NCI-H2171 treated with DMSO at 0.1 percent for 48 hours (cell line): ENCODE measurements around the gene B4GALNT4.
"Not testable (repeated sequence)": the region's sequence is repeated elsewhere in the genome, so short reads cannot be mapped to it uniquely, and the experiment has no call there.

Experiments
- DNase-seq: peaks from one replicate; lab custom pipeline; 2025; lab: John Stamatoyannopoulos, UW

Gene B4GALNT4

DNA sequence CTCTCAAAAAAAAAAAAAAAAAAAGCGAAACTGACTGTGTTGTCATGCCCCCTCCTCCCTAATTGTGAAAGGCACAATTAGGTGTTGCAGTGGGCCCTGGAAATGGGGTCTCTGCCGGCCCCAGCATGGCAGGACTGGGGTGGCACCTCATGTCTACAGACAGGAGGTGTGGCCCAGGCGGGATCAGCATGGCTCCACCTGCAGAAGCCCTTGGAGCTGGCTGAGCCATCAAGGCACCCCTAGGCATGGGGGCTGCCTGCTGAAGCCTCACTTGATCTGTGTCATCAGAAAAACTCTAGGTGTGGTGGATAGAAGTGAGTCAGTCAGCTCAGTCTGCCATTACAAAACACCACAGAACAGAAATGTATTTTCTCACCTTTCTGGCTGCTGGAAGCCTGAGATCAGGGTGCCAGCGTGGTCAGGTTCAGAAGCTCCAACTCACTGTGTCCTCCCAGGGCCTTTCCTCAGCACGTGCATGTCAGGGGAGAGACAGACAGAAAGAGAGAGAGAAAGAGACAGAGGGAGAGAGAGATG, 10.1 kb upstream of the B4GALNT4 start:
- no peak for DNase-seq

DNA sequence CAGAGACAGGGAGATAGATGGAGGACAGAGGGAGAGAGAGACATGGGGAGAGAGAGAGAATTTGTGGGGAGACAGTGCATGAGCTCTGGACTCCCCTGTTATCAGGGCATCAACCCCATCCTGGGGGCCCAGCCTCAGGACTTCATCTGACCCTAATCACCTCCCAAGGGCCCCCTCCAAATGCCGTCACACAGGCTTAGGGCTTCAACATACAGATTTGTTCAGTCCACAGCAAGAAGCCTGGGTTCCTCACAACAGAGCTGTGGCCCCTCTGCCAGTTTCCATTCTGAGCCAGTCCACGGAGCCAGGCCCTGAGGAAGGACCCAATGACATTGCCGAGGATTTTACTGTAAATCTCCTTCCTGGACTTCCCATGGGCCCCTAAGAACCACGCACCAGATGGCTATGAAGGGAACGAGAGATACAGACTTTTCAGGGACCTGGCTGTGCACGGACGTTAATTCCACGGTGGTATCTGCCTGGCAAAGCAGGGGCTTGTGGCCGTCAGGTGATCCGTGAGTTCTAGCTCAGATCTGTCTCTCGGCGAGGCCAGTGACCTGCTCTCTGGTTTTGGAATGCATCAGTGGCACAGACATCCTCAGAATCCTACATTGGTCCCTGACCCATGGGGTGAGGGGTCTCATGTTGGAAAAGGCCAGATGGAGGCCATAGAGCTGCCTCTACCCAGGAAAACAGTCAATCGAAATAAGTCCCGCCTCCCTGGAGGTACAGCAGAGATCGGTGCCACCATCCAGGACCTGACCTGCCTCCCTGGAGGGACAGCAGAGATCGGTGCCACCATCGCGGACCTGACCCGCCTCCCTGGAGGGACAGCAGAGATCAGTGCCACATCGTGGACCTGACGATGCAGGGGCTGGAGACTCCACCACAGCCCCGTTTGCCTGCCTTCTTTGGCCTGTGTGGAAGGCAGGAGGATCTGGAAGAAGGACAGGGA, 8.7 kb upstream of the B4GALNT4 start:
- no peak for DNase-seq

DNA sequence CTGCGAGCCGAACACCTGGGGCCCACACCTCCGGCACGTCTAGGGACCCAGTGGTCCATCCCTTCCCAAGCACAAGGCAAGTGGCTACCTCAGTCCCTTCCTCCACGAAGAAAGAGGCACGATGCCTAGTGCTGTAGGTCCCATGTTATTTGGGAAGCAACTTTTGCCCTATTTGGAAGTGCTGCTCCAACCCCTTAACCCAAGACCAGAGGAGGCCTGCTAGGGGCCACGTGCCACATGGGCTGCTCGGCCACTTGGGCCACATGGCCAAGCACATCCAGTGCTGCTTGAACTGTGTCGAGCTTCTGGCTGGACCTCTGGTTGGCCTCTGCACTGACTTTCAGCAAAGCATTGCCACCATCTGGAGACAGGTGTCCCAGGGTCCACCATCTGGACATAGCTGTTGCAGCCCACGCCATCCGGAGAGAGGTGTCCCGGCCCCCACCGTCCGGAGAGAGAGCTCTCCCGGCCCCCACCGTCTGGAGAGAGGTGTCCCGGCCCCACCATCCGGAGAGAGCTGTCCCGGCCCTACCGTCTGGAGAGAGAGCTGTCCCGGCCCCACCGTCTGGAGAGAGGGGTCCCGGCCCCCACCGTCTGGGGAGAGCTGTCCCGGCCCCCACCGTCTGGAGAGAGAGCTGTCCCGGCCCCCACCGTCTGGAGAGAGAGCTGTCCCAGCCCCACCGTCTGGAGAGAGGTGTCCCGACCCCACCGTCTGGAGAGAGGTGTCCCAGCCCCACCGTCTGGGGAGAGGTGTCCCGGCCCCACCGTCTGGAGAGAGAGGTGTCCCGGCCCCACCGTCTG, 6.5 kb upstream of the B4GALNT4 start:
- DNase-seq = no peak

DNA sequence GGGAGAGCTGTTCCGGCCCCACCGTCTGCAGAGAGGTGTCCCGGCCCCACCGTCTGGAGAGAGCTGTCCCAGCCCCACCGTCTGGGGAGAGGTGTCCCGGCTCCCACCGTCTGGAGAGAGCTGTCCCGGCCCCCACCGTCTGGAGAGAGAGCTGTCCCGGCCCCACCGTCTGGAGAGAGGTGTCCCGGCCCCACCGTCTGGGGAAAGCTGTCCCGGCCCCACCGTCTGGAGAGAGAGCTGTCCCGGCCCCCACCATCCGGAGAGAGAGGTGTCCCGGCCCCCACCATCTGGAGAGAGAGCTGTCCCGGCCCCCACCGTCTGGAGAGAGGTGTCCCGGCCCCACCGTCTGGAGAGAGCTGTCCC, 5.9 kb upstream of the B4GALNT4 start:
- DNase-seq = not testable (repeated sequence)

DNA sequence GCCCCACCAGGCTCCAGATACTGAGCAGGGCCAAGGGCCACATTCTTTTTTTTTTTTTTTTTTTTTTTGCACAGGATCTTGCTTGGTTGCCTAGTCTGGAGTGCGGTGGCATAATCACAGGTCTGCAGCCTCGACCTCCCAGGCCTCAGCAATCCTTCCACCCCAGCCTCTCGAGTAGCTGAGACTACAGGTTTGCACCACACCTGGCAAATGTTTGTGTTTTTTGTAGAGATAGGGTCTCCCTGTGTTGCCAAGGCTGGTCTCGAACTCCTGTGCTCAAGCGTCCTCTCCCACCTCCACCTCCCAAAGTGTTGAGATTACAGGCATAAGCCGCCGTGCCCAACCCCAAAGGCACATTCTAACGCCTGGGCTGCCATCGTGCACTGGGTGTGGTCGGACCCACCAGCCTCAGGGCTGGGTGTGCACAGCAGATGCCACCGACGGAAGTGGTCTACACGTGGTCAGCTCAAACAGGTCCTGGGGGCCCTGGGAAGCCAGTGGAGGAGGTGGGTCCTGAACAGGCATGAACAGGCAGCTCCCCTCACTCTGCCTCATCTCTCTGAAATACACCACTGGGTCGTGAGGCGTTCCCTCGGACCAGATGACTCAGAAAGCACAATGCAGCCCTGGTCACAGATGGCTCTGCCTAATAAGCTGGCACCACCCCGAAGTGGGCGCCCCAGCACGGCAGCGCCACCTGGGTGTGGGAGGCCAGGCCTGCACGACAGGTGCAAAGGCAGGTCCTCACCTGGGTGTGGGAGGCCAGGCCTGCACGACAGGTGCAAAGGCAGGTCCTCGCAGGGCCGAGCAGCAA, 5.1 kb upstream of the B4GALNT4 start:
- DNase-seq = peak; percentile 70

DNA sequence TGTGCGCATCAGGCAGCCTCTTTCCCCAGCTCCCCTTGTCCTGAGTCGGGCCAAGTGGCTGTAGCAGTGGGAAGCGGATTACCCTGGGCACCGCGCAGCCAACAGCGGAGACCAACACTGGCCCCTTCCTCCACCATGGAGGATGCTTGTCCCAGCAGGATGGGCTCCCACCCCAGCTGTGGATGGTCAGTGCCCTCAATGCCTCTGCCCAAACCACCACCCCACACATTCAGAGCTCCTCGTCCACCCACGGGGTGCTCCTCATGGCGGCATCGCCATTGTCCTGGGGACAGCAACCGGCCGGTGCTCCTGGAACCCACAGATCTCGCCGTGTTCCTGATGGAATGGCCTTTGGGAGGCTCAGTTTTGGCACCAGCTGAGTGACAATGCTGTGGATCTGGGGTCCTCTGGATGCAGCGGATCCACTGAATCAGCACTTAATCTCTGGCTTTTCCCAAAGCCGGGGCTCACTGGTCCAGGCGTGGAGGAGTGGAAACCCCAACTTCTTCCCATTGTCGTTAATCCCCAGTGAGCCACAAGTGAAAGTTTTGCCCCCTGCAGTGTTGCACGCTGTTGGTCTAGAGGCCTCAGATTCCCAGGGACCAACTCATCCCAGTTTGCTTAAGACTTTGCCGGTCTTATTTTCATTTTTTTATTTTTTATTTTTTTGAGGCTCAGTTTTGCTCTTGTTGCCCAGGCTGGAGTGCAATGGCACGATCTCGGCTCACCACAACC, 4.1 kb upstream of the B4GALNT4 start:
- no peak for DNase-seq

DNA sequence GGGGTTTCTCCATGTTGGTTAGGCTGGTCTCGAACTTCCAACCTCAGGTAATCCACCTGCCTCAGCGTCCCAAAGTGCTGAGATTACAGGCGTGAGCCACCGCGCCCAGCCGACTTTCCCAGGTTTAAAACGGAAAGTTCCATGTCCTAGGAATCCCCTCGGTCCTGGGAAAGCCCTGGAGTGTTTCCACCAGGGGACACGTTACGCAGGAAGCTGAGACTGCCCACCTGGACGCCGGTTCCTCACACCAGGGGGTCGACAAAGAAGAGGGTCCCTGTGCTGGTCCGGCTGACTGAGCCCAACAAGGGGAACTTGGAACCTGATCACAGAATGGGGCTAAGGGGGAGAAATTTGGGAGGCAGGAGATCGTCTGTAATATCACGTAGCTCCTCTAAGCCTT, 3.5 kb upstream of the B4GALNT4 start:
- no peak for DNase-seq

DNA sequence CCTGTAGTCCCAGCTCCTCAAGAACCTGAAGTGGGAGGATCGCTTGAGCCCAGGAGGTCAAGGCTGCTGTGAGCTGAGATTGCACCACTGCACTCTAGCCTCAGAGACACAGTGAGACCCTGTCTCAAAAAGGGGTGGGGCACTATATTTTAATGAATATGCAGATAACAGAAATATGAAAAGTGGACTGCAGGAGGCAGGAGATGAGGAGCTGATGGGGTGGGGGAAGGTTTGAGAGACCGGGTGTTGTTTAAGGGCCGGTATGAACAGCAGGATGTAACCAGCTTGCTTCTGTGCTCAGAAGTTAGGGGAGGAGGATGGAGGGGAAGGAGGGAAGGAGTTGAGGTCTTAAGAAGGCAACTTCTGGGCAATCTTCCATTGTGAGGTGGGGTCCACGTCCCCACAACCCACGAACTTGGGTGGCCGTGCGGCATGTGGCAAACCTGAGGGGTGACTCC, 1.3 kb upstream of the B4GALNT4 start:
- no peak for DNase-seq

DNA sequence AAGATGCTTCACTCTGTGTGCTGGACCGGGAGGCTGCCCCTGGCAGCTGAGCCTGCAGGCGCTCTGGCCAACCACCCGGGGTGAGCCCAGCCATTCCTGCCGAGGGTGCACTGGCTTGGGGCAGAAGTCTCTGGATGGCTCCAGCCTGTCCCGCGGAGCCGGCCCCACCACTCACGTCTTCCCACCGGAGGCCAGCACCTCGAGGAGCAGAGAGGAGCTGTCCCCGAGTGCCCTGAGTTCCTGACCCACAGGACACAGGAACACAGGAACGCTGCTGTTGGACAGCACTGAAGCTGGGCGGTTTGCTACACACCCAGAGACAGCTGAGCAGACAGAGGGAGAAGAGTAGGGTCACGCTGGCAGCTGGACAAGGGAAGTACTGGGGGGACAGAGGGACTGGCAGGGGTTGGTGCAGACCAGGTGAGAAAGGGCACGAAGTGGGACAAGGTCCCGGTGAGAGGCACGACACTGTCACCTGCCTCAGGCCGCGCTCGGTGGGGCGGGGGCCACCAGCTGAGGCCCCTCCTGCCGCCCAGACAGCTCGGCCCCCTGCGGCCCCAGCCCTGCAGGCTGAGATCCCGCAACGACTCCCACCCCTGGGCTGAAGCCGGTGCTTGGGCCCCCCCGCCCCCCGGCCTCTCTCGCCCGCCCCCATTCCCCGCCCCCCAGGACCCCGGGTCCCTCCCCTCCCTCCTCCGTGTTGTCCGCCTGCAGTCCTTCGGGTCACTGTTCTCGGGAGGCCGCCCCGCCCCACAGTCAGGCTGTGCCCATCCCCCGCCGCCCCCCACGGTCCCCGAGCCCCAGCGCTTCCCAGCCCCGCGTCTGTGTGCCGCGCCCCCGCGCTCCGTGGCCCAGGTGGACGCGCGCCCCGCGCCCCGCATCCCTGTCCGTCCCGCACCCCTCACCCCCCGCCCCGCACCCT, 624 bp upstream of the B4GALNT4 start:
- no peak for DNase-seq

DNA sequence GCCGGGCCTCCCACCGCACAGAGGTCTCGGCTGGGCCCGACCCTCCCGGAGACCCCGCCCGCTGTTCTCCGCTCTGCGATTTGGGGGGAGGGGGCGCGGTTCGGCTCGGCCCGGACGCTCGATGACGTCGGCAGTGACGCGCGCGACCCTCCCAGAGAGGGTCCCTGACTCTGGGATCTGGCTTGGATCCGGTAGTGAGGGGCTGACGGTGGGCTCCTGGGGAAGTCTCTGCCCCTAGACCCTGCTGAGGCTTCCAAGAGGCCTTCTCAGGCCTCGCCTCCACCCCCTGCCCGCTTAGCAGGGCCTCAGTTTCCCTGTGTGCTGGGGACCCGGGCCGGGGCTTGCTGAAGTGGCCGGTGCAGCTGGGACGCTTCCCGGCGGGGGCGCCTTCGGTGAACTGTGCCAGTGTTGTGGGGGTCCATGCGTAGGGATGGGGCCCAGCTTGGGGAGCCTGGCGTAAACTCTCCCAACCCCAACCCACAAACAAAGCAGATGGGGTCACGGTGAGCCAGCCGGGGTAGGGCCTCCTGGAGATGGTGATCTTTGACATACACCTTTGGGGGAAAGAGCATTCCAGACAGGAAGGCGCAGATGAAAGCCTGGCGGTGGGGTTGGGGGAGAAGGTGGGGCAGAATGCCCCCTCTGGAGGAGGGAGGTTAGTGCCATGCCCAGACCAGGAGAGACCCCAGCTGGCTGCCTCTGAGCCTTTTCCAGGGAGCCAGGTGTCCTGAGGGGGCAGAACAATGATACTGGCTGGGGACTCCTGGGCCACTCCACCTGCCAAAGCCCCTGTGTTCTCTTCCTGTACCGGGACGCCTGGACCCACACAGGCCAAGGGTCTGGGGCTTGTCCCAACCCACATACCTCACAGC, 1.0 kb downstream of the B4GALNT4 start:
- peak; percentile 11 for DNase-seq

DNA sequence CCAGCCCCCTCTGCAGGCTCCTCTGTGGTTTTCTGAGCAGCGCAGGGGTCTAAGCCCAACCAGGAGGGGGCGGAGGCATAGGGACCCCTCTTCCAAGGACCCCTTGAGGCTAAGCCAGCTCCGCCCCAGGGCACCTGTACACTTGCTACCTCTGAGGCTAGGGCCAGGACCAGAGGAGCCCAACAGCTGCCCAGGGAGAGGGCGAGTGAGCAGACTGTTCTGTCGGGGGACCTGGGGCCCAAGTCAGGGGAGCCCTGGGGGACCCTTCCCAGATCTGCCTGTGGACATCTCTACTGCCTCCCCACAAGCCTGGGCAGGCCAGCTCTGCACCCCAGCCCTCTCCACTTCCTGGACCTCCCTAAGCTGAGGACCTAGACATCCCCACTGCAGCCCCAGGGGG, 1.8 kb downstream of the B4GALNT4 start:
- no peak for DNase-seq

DNA sequence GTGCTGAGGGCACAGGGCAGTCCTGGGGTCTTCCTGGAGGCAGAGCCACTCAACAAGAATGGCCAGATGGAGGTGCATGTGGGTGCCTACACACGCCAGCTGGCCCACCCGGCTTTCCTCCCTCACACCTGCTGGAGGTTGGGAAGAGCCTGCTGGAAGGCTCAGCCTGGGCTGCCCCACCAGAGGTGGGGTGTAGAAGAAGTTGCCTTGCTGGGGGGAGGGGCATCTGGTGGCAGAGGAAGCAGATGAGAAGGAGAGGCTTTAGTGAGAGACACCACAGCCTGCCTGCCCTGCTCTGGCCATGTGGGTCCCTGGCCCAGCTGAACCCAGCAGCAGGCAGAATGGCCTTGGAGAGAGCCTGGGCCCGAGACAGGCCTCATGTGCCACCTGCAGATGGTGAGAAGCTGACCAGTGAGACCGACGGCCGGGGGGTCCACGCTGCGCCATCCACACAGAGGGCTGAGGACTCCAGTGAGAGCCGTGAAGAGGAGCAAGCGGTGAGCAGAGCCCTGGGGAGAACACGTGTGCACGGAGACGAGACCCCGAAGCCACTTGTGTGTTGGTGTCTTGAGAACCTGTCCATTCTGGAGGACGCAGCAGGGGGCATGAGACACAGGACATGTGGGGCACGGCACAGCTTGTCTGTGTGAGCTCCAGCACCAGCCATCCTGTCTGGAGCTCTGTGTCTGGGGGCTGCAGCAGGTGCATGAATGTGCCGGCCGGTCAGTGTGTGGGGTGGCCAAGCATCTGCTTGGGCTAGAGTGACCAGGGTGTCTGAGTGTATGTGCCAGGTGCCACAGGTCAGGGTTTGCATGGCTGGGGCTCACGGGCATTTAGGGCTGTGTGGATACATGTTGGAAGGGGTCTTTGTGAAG, 2.7 kb downstream of the B4GALNT4 start:
- DNase-seq = peak; percentile 48

DNA sequence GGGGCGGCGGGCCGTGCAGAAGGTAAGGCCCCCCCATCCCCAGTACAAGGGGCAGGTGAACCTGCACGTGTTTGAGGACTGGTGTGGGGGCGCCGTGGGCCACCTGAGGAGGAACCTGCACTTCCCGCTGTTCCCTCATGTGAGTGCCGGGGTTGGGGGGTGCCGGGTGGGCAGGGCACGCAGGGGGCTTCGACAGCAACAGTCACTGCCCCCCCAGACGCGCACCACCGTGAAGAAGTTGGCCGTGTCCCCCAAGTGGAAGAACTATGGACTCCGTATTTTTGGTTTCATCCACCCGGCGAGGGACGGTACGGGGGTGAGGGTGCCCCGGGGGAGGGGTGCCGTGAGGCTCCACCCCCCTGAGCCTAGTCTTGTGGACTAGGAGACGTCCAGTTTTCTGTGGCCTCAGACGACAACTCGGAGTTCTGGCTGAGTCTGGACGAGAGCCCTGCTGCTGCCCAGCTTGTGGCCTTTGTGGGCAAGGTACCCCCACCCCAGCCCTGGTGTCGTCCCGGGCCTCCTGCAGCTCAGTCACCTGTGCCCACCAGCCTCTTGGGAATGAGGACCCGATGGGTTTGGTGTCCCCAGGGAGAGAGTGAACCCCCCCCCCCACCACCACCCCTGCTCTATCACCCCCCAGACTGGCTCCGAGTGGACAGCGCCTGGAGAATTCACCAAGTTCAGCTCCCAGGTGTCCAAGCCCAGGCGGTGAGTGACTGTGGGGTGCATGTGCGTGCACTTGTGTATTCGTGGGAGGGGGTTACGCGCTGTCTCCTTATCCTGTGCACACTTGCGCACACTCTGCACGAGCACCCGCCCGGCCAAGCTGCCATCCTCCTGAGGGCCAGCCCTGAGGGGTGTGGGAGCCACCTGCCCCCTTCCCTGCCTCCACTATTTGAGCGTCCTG, 3.8 kb downstream of the B4GALNT4 start:
- DNase-seq = no peak

DNA sequence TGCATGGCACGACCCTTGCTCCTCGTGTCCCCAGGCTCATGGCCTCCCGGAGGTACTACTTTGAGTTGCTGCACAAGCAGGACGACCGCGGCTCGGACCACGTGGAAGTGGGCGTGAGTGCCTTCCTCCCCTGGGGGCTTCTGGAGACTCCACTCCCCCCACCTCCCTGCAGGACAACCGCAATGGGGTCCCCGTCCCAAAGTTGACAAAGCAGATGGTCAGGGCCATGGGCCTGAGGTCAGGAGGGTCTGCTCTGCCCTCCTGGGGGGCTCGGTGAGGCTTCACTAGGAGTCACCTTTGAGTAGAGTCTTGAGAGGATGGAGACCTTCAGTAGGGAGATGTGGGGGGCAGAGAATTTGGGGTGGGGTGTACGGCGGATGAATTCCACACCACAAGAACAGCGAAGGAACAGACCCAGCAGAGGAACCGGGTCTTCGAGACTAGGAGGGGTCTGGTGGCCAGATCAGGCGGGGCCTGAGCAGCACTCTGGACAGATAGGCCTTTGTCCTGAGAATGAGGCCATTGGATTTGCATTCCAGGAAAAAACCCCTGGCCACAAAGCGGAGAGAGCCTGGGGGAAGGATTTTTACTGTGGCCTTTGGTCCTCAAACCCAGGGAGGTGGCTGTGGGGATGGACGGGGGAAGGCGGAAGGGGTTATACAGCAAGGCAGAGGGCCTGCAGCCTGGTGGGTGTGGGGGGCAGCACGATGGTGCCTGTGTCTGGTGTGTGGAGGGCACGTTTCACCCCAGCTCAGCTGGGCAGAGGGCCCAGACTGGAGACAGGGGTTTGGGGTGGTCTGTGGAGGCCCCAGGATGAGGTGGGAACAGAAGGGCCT, 4.6 kb downstream of the B4GALNT4 start:
- DNase-seq = no peak

DNA sequence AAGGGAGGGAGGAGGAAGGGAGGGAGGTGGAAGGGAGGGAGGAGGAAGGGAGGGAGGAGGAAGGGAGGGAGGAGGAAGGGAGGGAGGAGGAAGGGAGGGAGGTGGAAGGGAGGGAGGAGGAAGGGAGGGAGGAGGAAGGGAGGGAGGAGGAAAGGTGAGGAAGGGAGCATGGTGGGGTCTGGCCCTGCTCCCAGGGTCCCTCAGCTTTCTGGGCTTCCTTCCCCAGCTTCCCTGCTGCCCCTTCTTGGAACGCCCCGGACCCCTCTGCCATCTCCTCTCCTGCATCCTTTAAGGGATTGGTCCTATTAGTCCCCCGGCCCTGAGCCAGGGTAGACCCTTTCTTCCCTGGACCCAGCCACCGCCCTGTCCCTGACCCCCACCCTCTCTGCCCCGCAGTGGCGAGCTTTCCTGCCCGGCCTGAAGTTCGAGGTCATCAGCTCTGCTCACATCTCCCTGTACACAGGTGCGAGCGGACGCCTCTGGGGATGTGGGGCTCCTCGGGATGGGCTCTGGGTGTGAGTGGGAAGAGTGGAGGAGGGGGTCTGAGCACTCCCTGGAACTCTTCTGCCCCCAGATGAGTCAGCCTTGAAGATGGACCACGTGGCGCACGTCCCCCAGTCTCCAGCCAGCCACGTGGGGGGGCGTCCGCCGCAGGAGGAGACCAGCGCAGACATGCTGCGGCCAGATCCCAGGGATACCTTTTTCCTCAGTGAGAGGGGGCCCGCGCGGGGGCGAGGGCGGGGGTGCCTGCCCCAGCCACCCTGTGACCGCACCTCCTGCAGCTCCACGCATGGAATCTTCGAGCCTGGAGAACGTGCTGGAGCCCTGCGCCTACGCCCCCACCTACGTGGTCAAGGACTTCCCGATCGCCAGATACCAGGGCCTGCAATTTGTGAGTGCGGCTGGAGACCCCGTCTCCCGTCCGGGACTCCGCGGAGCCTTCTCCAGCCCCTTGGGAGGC, 6.0 kb downstream of the B4GALNT4 start:
- no peak for DNase-seq
